ENCODE results near the gene ZNF804A.

DNA sequence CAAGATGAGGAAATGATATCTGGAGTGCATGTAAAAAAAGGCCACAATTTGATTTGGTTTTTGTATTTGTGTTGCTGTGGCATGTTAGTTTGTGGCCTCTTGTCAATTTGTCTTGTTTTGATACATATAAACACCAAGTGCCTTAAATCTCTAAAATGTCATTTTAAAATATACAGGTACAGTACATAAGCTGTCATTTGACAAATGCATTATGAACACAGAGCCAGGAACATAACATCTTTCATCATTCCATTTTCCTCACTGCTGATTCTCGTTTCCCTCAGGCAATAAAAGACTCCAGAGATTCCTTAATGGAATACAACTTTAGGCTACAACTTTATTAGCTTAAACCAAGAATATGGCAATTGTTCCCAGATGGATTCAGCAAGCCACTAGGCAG lies 217.5 kb downstream of the ZNF804A start:
- TF ChIP-seq, protein P1, sequence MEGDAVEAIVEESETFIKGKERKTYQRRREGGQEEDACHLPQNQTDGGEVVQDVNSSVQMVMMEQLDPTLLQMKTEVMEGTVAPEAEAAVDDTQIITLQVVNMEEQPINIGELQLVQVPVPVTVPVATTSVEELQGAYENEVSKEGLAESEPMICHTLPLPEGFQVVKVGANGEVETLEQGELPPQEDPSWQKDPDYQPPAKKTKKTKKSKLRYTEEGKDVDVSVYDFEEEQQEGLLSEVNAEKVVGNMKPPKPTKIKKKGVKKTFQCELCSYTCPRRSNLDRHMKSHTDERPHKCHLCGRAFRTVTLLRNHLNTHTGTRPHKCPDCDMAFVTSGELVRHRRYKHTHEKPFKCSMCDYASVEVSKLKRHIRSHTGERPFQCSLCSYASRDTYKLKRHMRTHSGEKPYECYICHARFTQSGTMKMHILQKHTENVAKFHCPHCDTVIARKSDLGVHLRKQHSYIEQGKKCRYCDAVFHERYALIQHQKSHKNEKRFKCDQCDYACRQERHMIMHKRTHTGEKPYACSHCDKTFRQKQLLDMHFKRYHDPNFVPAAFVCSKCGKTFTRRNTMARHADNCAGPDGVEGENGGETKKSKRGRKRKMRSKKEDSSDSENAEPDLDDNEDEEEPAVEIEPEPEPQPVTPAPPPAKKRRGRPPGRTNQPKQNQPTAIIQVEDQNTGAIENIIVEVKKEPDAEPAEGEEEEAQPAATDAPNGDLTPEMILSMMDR (IDR thresholded peaks at IDR 0.05), result no peak
- TF ChIP-seq POLR2A (IDR thresholded peaks at IDR 0.05) (no peak), EP300 (IDR thresholded peaks at IDR 0.05) (no peak)
